Measurements from ENCODE around the gene IGSF21.

IGSF21 gene

DNA sequence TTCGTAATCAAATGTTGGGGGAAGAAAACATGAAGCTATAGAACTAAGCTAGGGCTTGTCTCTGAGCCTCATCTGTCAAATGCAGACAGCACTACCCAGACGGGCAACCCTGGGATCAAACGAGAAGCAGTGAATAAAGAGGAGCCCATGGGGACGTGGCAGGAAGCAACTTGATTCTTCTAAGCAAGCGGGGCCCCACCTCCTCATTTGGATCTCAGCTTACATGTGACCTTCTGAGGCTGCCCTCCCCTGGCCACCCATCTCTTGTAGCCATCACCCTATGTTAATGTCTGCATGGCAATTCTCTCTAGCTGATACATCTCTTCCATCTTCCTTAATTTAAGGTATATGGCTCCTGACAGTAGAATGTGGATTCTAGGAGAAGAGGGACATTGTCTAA is 171.3 kb downstream of the IGSF21 start:
- Histone ChIP-seq H3K4me3 (ENCODE audit: low read depth, low read length) (no peak overlapping the region), H3K9me3 (ENCODE audit: control insufficient read depth, low read length) (no peaks in the 10 kb centered on the region), H3K4me1 (no peaks in the 10 kb centered on the region), H3K9ac (no peak overlapping the region), H3K79me2 (no peaks in the 10 kb centered on the region), H3K4me2 (ENCODE audit: low read length) (no peak overlapping the region), H3K27ac (no peak overlapping the region), H2AFZ (no peak overlapping the region), H3K27me3 (ENCODE audit: control insufficient read depth, insufficient read depth, low read length) (no peaks in the 10 kb centered on the region), H3K36me3 (ENCODE audit: control insufficient read depth, insufficient read depth, low read length) (no peaks in the 10 kb centered on the region)
- TF ChIP-seq, protein P1, sequence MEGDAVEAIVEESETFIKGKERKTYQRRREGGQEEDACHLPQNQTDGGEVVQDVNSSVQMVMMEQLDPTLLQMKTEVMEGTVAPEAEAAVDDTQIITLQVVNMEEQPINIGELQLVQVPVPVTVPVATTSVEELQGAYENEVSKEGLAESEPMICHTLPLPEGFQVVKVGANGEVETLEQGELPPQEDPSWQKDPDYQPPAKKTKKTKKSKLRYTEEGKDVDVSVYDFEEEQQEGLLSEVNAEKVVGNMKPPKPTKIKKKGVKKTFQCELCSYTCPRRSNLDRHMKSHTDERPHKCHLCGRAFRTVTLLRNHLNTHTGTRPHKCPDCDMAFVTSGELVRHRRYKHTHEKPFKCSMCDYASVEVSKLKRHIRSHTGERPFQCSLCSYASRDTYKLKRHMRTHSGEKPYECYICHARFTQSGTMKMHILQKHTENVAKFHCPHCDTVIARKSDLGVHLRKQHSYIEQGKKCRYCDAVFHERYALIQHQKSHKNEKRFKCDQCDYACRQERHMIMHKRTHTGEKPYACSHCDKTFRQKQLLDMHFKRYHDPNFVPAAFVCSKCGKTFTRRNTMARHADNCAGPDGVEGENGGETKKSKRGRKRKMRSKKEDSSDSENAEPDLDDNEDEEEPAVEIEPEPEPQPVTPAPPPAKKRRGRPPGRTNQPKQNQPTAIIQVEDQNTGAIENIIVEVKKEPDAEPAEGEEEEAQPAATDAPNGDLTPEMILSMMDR (IDR thresholded peaks at IDR 0.05), result no peak

DNA sequence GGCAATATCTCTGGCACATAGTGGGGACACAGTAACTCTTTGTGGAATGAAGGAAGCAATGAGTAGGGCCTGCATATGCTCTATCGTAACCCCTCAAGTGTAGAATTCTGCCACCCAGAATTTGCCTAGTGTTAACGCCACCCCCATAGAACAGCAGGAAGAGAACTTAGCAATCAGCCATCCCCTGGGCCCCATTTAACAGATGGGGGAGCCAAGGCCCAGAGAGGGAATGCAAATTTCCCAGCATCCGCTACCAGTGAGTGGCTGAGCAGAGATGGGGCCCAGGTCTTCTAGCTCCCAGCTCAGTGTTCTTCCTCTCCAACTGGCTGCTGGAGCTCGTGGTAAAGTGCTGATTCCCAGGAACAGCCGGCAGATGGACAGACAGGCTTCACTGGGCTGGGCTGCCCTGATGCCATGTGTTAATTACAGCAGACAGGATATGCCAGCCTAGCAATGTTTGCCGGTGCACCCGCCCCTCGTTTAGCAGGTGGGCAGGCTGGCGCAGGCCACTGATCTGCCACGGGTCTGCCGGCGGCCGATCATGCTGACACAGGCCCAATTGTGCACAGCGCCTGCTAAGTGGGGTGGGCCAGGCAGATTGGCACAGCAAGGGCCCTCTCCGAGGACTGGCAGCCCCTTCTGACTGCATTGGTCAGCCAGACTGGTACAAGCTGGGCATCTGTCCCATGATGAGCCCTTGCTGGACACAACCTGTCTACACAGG is 171.9 kb downstream of the IGSF21 start:
- Histone ChIP-seq H3K9ac (no peak overlapping the region), H3K9me3 (ENCODE audit: control insufficient read depth, low read length) (no peaks in the 10 kb centered on the region), H3K79me2 (no peaks in the 10 kb centered on the region), H3K4me2 (ENCODE audit: low read length) (no peak overlapping the region), H2AFZ (no peak overlapping the region), H3K36me3 (ENCODE audit: control insufficient read depth, insufficient read depth, low read length) (no peaks in the 10 kb centered on the region), H3K4me3 (ENCODE audit: low read depth, low read length) (no peak overlapping the region), H3K4me1 (no peaks in the 10 kb centered on the region), H3K27ac (no peak overlapping the region), H3K27me3 (ENCODE audit: control insufficient read depth, insufficient read depth, low read length) (no peaks in the 10 kb centered on the region)
- TF ChIP-seq, protein P1 (IDR thresholded peaks at IDR 0.05), result no peak

DNA sequence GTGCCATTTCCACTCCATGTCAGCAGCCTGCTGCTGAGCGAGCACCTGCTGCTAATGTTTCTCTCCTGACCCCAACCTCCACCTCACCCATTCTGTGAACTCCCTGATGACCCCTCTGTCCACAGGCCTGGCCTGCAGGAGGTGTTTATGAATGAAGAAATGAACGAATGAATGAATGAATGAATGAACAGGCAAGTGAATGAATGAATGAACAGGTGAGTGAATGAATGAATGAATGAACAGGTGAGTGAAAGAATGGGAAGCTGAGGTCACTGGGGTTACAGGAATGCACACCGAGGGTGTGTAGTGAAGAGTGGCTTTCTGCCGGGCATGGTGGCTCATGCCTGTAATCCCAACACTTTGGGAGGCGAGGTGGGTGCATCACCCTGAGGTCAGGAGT is 173.4 kb downstream of the IGSF21 start:
- H3K36me3 ChIP-seq (ENCODE audit: control insufficient read depth, insufficient read depth, low read length), result no peaks in the 10 kb centered on the region
- no peaks in the 10 kb centered on the region for H3K27me3 ChIP-seq (ENCODE audit: control insufficient read depth, insufficient read depth, low read length)
- no peak overlapping the region for H3K9ac ChIP-seq
- no peak overlapping the region for H3K27ac ChIP-seq
- H3K4me3 ChIP-seq (ENCODE audit: low read depth, low read length), result no peak overlapping the region
- H3K9me3 ChIP-seq (ENCODE audit: control insufficient read depth, low read length), result no peaks in the 10 kb centered on the region
- no peak overlapping the region for H3K4me2 ChIP-seq (ENCODE audit: low read length)
- no peak overlapping the region for H2AFZ ChIP-seq
- no peaks in the 10 kb centered on the region for H3K4me1 ChIP-seq
- TF ChIP-seq, protein P1 (IDR thresholded peaks at IDR 0.05), result no peak
- H3K79me2 ChIP-seq, result no peaks in the 10 kb centered on the region

DNA sequence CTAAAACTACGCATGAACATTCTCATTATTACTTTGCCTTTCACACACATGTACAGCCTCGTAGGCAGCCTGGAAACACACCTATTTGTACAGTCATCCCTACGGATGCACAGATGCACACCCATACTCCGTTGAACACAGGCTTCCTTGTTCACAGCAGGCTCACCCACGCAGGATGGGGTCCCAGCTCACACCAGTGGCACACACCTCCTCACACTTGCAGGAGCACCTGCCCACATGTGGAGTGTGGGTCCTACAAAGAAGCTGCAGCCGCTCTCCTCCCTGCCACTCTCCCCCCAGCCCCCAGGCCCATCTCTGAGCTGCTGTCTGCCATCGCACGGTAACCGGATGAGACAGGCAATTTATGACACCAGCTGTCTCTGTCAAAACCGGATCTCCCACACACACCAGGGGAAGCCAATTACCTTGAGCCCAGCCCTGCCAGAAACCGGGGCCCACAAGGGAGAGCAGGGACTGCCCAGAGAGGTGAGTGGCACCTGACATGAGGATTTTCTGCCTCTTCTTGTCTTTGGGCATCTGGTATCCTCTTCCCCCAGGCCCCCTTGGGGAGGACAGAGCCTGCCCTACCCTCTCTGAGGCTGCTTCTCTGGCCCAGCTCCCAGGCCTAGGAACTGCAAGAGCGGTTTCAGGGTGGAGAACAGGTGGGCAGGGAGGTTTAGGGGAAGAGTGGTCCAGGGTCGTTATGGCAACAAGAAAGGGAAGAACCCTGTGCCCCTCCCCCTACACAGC is 175.4 kb downstream of the IGSF21 start:
- H3K27ac ChIP-seq, result no peak overlapping the region
- H3K79me2 ChIP-seq, result no peaks in the 10 kb centered on the region
- no peaks in the 10 kb centered on the region for H3K36me3 ChIP-seq (ENCODE audit: control insufficient read depth, insufficient read depth, low read length)
- no peak overlapping the region for H2AFZ ChIP-seq
- H3K9me3 ChIP-seq (ENCODE audit: control insufficient read depth, low read length), result no peaks in the 10 kb centered on the region
- H3K4me1 ChIP-seq, result no peaks in the 10 kb centered on the region
- TF ChIP-seq, protein P1 (IDR thresholded peaks at IDR 0.05), result no peak
- no peak overlapping the region for H3K4me3 ChIP-seq (ENCODE audit: low read depth, low read length)
- no peaks in the 10 kb centered on the region for H3K27me3 ChIP-seq (ENCODE audit: control insufficient read depth, insufficient read depth, low read length)
- no peak overlapping the region for H3K9ac ChIP-seq
- no peak overlapping the region for H3K4me2 ChIP-seq (ENCODE audit: low read length)
